ENCODE results near the gene TTN.
A peak's percentile ranks its signal among the peaks of the same experiment; 100 is the strongest.

The TTN gene

DNA sequence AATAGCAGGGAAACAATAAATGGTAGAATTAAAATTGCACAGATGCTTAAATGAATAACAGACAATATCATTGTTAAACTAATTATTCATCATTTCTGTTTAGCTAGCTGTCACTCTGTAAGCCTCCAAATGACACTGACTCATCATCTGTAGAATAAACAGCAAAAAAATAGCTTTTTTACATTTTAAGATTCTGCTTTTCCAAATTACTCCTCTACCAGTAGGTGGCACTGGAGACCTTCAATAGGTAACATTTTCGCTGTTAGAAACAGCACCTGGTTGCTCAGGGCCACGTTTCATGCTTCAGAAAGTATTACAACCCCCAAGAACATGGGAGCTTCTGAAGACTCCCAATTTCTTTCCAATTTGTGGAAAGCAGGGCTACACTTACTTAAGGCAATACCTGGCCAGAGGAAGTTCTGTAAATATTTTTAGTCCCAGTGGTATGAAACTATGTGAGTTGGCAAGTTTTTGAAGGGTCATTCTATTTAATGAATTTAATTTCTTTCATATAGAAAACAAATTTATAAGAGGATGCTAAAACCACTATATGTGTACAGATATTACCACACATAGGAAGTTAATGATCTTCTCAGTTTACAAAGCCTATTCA is 45.4 kb downstream of the TTN start:
- DNase-seq (ENCODE audit: low read depth), result peak; percentile 32
- no peak overlapping the region for H3K4me3 ChIP-seq (ENCODE audit: low read length)
- peak; percentile 76 for TF ChIP-seq CTCF (conservative IDR thresholded peaks at IDR 0.05; ENCODE audit: low read length)

GRCh38 chr2:178756843-178757242 is 50.4 kb downstream of the TTN start:
- no peak for TF ChIP-seq CTCF (conservative IDR thresholded peaks at IDR 0.05; ENCODE audit: low read length)
- DNase-seq (ENCODE audit: low read depth), result peak; percentile 49
- no peak overlapping the region for H3K4me3 ChIP-seq (ENCODE audit: low read length)

- DNase-seq (ENCODE audit: low read depth), result peak; percentile 25
- no peak for TF ChIP-seq CTCF (conservative IDR thresholded peaks at IDR 0.05; ENCODE audit: low read length)
- H3K4me3 ChIP-seq (ENCODE audit: low read length), result no peak overlapping the region
Measured at GRCh38 chr2:178756343-178756742, 50.9 kb downstream of the TTN start.

DNA sequence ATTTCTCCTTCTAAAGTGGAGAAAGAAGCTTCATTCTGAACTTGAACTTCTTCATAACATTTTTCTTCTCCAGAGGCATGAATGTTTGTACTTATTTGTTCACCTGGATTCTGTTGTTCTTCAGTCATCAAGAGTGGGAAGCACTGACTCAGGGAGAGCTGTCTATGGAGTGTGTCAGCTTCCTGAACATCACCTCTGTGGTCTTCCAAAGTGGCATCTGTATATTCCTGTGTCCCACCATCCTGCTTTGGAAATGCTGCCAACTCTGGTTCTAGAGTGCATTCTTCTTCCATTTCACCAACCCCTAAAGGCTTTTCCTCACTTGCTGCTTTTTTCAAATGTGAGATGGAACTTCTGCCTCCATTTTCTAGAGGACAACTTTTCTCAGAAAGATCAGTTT is 59.5 kb downstream of the TTN start:
- no peak overlapping the region for H3K4me3 ChIP-seq (ENCODE audit: low read length)
- no peak for TF ChIP-seq CTCF (conservative IDR thresholded peaks at IDR 0.05; ENCODE audit: low read length)
- DNase-seq (ENCODE audit: low read depth), result peak; percentile 3

GRCh38 chr2:178734518-178734917 is 72.7 kb downstream of the TTN start:
- H3K4me3 ChIP-seq (ENCODE audit: low read length), result no peak overlapping the region
- no peak for DNase-seq (ENCODE audit: low read depth)
- no peak for TF ChIP-seq CTCF (conservative IDR thresholded peaks at IDR 0.05; ENCODE audit: low read length)

GRCh38 chr2:178733975-178734374 is 73.2 kb downstream of the TTN start:
- TF ChIP-seq CTCF (conservative IDR thresholded peaks at IDR 0.05; ENCODE audit: low read length), result no peak
- no peak overlapping the region for H3K4me3 ChIP-seq (ENCODE audit: low read length)
- DNase-seq (ENCODE audit: low read depth), result no peak

GRCh38 chr2:178732913-178733312 is 74.3 kb downstream of the TTN start:
- DNase-seq (ENCODE audit: low read depth), result no peak
- no peak overlapping the region for H3K4me3 ChIP-seq (ENCODE audit: low read length)
- no peak for TF ChIP-seq CTCF (conservative IDR thresholded peaks at IDR 0.05; ENCODE audit: low read length)

Measured in AG10803 (cell line).